Gastroesophageal sphincter (tissue), 3 donors: ENCODE measurements around the gene FABP6.

Experiments used
- EP300 ChIP-seq: sonication (generic); formaldehyde crosslinking; IDR thresholded peaks from one replicate; pipeline ENCODE4 v1.6.1; 2017; ENCODE audit warnings: antibody characterized with exemption, mild to moderate bottlenecking
- POLR2A ChIP-seq, 2 donors: fragments of 450-650 bp; IDR thresholded peaks; one replicate each; pipeline ENCODE4 v1.6.1; 2017; ENCODE audit warnings: antibody characterized with exemption in 2 of 2, mild to moderate bottlenecking in 2 of 2, moderate library complexity in 1 of 2
- POLR2AphosphoS5 ChIP-seq: sonication (generic); formaldehyde crosslinking; IDR thresholded peaks from one replicate; pipeline ENCODE4 v1.6.1; 2017; ENCODE audit warnings: antibody characterized with exemption
- TF ChIP-seq, protein P1 (sequence below), 4 experiments: fragments of 200-600 bp in 2 of 4; fragments of 450-650 bp in 2 of 4; sonication (generic) in 1 of 4; IDR thresholded peaks; one replicate each; pipeline ENCODE4 v1.5.1; 2017 to 2019; ENCODE audit warnings: antibody characterized with exemption in 4 of 4, mild to moderate bottlenecking in 2 of 4, moderate library complexity in 2 of 4

DNA sequence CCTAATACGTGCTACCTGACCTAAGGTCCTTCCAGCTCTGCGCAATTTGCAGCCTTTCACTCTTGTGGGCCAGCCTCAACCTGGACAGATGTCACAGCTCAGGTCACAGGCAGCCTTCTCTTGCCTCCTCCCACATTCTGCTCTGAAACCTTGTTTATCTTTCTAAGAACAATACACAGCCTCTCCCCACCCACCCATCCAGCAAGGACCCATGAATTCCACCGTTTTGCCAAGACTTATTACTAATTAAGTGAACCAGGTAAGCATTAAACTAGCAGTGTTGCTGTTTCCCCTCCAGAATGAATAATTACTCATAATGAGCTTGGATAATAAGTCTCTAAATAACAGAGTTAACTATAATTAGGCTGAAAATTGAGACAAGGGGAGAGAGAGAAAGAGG is 11.0 kb downstream of the FABP6 start:
- TF ChIP-seq EP300 = no peak
- TF ChIP-seq, protein P1, sequence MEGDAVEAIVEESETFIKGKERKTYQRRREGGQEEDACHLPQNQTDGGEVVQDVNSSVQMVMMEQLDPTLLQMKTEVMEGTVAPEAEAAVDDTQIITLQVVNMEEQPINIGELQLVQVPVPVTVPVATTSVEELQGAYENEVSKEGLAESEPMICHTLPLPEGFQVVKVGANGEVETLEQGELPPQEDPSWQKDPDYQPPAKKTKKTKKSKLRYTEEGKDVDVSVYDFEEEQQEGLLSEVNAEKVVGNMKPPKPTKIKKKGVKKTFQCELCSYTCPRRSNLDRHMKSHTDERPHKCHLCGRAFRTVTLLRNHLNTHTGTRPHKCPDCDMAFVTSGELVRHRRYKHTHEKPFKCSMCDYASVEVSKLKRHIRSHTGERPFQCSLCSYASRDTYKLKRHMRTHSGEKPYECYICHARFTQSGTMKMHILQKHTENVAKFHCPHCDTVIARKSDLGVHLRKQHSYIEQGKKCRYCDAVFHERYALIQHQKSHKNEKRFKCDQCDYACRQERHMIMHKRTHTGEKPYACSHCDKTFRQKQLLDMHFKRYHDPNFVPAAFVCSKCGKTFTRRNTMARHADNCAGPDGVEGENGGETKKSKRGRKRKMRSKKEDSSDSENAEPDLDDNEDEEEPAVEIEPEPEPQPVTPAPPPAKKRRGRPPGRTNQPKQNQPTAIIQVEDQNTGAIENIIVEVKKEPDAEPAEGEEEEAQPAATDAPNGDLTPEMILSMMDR (IDR thresholded peaks at IDR 0.05) = no peak
- no peak for TF ChIP-seq POLR2A (IDR thresholded peaks at IDR 0.05)
- no peak for TF ChIP-seq POLR2AphosphoS5
